ENCODE data around the gene STX2. TPM values are rescaled to one million over a fixed set of nuclear protein-coding genes. Genes with fewer than 3 reads are reported as not detected.

The STX2 gene
- total RNA-seq, 4 donors from 2014 or later = 2.9 to 14.7 (median 4.7) TPM

DNA sequence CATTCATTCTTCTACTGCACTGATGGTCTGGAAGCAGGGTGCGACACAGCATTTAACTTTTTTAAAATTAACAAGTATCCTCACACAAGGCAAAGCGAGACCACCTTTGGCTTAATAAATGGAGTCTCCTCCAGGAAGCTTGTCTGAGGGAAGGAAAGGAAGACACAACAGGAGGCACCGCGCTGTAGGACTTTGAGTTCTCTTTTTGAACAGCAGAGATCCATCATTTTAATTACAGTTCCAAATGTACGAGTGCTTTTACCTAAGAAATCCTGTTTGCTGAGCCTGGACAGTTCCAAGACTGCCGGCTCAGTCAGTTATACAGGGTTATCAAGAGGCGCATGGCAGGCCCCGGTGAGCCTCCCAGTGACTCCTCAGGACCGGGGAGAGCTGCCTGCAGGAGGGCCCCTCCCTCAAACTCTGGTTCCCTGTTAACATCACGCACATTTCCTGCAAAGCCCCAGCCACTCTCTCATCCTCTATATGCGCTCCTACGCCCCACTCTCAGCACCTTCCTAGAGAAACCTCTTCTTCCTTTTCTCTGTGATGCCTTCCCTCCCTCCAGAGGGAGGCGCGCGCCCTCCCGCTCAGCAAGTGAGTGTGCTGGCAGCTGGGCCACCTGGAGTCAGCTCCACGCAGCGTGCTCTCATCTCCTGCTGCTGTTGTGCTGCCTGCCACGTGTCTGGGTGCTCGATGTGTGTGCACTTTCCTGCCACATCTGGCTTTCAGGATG is 46.1 kb downstream of the STX2 start:
- no peak for DNase-seq (ENCODE audit: low spot score in 2 of 2)
- intact Hi-C loops (cut with DNase I; ENCODE audit: low total_unique reads) = no loop called here
- TF ChIP-seq, protein P1, sequence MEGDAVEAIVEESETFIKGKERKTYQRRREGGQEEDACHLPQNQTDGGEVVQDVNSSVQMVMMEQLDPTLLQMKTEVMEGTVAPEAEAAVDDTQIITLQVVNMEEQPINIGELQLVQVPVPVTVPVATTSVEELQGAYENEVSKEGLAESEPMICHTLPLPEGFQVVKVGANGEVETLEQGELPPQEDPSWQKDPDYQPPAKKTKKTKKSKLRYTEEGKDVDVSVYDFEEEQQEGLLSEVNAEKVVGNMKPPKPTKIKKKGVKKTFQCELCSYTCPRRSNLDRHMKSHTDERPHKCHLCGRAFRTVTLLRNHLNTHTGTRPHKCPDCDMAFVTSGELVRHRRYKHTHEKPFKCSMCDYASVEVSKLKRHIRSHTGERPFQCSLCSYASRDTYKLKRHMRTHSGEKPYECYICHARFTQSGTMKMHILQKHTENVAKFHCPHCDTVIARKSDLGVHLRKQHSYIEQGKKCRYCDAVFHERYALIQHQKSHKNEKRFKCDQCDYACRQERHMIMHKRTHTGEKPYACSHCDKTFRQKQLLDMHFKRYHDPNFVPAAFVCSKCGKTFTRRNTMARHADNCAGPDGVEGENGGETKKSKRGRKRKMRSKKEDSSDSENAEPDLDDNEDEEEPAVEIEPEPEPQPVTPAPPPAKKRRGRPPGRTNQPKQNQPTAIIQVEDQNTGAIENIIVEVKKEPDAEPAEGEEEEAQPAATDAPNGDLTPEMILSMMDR (IDR thresholded peaks at IDR 0.05) = no peak
- no peak for TF ChIP-seq POLR2A (IDR thresholded peaks at IDR 0.05)
- no peak overlapping the region for H3K4me3 ChIP-seq (ENCODE audit: low read depth, poor library complexity, severe bottlenecking)
- 85 to 88% methylated on average over 20 of the region's 20 CpGs for WGBS, 2 donors

DNA sequence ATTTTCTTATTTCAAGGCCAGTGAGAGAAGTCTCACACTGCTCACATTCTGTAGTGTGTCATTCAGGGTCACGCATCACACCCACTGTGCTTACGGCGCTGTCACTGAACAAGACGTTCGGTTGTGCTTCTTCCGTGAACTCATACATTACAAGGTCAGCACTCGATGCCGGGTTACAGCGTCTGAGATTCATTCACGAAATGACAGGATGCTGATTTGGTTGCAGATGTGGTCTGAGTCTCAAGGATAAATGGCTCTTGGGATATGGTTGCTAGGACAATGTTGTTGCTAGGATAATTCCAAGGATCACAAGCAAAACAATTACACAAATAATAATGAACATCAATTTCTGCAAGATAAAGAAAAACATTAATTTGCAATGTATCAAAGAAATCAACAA is 47.4 kb downstream of the STX2 start:
- TF ChIP-seq, protein P1 (IDR thresholded peaks at IDR 0.05) = no peak
- TF ChIP-seq POLR2A (IDR thresholded peaks at IDR 0.05) = no peak
- no peak for DNase-seq (ENCODE audit: low spot score in 2 of 2)
- H3K4me3 ChIP-seq (ENCODE audit: low read depth, poor library complexity, severe bottlenecking) = no peak overlapping the region
- intact Hi-C loops (cut with DNase I; ENCODE audit: low total_unique reads) = no loop called here
- WGBS, 2 donors = 79 to 82% methylated on average over 10 of the region's 10 CpGs

DNA sequence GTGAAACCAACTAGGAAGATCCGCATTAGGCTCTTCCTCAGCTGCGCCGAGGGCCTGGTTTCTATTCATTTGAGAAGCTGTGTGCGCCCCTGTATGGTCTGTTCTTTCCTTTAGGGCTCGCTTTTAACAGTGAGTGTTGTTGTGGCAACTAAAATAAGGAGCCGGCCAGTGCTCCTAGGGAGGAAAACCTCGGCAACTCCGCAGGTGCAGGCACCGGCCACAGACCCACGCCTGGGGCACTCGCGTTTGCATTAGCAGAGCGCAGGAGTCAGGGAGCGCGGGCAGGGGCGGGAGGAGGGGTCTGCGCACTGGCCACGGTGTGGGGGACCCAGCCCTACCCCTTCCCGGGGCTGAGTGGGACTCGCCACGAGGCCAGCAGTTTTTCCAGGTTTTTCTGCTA is 50.5 kb downstream of the STX2 start:
- intact Hi-C loops (cut with DNase I; ENCODE audit: low total_unique reads) = no loop called here
- TF ChIP-seq, protein P1 (IDR thresholded peaks at IDR 0.05) = no peak
- TF ChIP-seq POLR2A (IDR thresholded peaks at IDR 0.05) = no peak
- H3K4me3 ChIP-seq (ENCODE audit: low read depth, poor library complexity, severe bottlenecking) = no peak overlapping the region
- WGBS, 2 donors = 79 to 80% methylated on average over 21 of the region's 21 CpGs
- DNase-seq (ENCODE audit: low spot score in 2 of 2) = no peak

DNA sequence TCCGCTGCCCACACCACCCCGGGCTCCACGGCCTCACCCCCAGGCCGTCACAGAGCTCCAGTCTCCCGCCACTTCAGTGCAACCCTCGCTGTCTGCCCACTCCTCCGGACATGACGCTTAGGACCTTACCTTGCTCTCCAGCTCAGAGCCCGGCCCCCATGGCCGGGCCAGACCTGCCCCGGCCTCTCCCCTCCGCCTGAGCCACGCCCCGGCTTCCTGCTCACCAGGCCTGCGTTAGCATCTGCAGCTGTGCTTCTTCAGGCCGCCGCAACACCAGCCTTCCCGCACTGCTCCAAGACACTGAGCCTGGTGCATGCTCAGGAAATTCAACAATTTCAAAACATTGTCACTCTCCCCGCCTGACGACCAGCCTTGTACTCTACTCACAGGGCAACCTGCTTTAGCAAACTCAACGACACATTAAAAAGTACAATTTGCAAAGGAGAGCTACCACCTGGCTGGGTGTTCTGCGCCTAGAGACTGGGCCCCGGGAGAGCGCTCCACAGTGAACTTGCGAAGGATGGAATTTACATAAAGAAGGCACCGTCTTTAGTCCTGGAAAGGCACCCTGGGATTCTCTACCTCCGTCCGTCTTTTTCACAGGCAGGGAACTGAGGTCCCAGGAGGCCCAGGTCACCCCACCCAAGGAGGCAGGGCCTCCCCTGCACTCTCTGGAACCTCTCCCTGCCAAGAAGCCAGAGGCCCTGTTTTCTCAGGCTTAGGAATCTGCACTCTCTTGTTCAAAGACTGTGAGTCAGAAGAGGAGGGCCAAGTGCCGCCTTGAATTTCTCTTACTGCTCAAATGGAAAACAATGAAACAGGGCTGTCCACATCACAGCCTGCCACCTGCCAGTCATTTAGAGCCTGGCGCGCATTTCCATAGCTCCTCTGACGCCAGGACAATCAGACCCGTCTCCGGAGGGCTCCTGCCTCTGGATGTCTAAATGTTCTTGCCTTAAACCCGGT is 51.3 kb downstream of the STX2 start:
- no peak for DNase-seq (ENCODE audit: low spot score in 2 of 2)
- no peak overlapping the region for H3K4me3 ChIP-seq (ENCODE audit: low read depth, poor library complexity, severe bottlenecking)
- intact Hi-C loops (cut with DNase I; ENCODE audit: low total_unique reads) = no loop called here
- WGBS, 2 donors = 66 to 78% methylated on average over 33 to 35 of the region's 35 CpGs
- TF ChIP-seq, protein P1 (IDR thresholded peaks at IDR 0.05) = no peak
- TF ChIP-seq POLR2A (IDR thresholded peaks at IDR 0.05) = no peak

DNA sequence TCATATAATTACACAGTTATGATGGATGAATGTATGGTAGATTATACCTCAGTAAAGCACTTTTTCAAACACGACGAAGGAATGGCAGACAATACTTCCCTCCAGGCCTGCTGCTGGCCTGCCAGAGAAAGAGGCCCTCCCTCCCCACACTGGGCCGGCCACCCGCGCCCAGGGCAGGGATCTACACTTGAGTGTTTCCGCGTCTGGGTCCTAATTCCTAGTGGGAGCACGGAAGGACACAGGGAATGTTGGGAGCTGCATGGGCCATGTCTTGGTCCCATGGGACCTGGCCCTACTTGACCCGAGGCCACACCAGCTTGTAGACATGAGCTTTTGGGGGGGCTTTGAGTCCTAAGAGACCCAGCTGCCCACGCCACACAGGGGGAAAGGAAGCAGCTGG is 52.0 kb downstream of the STX2 start:
- no peak overlapping the region for H3K4me3 ChIP-seq (ENCODE audit: low read depth, poor library complexity, severe bottlenecking)
- no peak for TF ChIP-seq POLR2A (IDR thresholded peaks at IDR 0.05)
- TF ChIP-seq, protein P1 (IDR thresholded peaks at IDR 0.05) = no peak
- intact Hi-C loops (cut with DNase I; ENCODE audit: low total_unique reads) = no loop called here
- 91 to 93% methylated on average over 9 to 10 of the region's 10 CpGs for WGBS, 2 donors
- no peak for DNase-seq (ENCODE audit: low spot score in 2 of 2)

All from lower leg skin (tissue), 4 donors.